ENCODE data around the gene ATP10B.

DNA sequence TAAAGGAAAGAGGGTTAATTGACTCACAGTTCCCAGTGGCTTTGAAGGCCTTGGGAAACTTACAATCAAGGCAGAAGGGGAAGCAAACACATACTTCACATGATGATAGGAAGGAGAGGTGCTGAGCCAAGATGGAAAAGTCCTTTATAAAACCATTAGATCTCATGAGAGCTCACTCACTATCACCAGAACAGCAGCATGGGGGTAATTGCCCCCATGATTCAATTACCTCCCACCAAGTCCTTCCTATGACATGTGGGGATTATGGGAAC, 330.7 kb downstream of the ATP10B start:
- TF ChIP-seq POLR2A (IDR thresholded peaks at IDR 0.05) = no peak
- no peak for TF ChIP-seq CTCF (IDR thresholded peaks at IDR 0.05)

Data from transverse colon (tissue), 3 donors.